ENCODE results near the gene PACSIN3. TPM values are rescaled to one million over a fixed set of nuclear protein-coding genes. Genes with fewer than 3 reads are reported as not detected.

The PACSIN3 gene
- total and polyA plus RNA-seq, 2 of the 8 experiments (the other 6 are each of a cell fraction or from before 2014, with no cell fraction given): 23.8 to 47.2 TPM

DNA sequence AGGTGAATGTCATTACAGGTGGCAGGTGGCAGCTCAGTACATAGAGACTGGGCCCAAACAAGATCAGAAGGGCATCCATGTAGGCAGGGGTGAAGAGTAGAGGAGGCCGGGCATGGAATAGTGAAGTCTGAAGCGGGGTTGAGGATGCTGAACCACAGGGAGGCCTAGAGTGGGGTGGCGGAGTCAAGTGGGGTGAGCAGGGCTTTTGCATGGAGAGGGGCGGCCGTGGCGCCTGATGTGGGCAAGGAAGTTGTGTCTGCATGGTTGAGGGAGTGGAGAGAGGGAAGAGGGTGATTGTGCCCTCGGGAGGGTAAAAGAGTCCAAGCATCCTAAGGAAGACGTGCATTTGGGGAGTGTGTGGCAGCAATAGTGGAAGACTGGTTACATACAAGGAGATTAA lies 42.9 kb upstream of the PACSIN3 start:
- POLR2A ChIA-PET (ENCODE audit: partially characterized antibody): interaction anchor here (0.7 to 11.9 kb wide), 3 partner anchors 10 to 56 kb away, joined by 3 to 138 read pairs (median 3); partner anchors contain the start of gene ACP2
- Histone ChIP-seq H3K9me3 (ENCODE audit: insufficient read depth in 2 of 2, low read depth in 1 of 2, low read length in 1 of 2) (no peaks in the 10 kb centered on the region), H3K23me2 (ENCODE audit: low read depth, low read length) (no peaks in the 10 kb centered on the region), H2BK15ac (ENCODE audit: low read length) (no peak overlapping the region), H3K27ac (ENCODE audit: low read depth, low read length) (no peak overlapping the region), H3K79me2 (ENCODE audit: control insufficient read depth in 1 of 2, insufficient read depth in 2 of 2, low read length in 2 of 2) (no peaks in the 10 kb centered on the region), H3K4me3 (ENCODE audit: extremely low read depth in 1 of 4, insufficient read depth in 2 of 4, low read depth in 3 of 4, low read length in 4 of 4) (no peak overlapping the region), H3K79me1 (ENCODE audit: low read depth, low read length) (no peaks in the 10 kb centered on the region), H3K4me2 (ENCODE audit: insufficient read depth in 1 of 2, low read depth in 2 of 2, low read length in 2 of 2) (no peak overlapping the region), H3K4ac (replicated peaks; ENCODE audit: insufficient read length, low read depth, low read length) (no peak overlapping the region), H3K9ac (replicated peaks in 1 of 4; ENCODE audit: extremely low read depth in 1 of 4, low read depth in 3 of 4, low read length in 3 of 4) (no peak overlapping the region), H3K23ac (ENCODE audit: insufficient read length) (no peak overlapping the region), H3K4me1 (replicated peaks in 1 of 4; ENCODE audit: control insufficient read depth in 3 of 4, insufficient read depth in 4 of 4, low read length in 3 of 4) (no peaks in the 10 kb centered on the region), H2BK120ac (replicated peaks; ENCODE audit: low read depth, low read length) (no peak overlapping the region), H3K18ac (ENCODE audit: extremely low read depth, low read length) (no peak overlapping the region), H4K8ac (ENCODE audit: extremely low read depth, insufficient read depth, low read length) (no peak overlapping the region), H2BK5ac (ENCODE audit: low read depth, low read length) (no peak overlapping the region), H2AFZ (ENCODE audit: low read length) (no peak overlapping the region), H3K56ac (replicated peaks; ENCODE audit: insufficient read length, low read depth, low read length) (no peak overlapping the region), H3K36me3 (ENCODE audit: control insufficient read depth in 2 of 4, insufficient read depth in 4 of 4, low read length in 3 of 4) (peaks cover 0 to 30% (median 16%) of the 10 kb centered on the region in 4 experiments; a peak in 5 of 8 replicates), H2AK5ac (ENCODE audit: low read depth, low read length) (no peak overlapping the region), H2BK12ac (ENCODE audit: low read depth, low read length) (no peak overlapping the region), H2BK20ac (ENCODE audit: low read length) (no peak overlapping the region), H4K20me1 (replicated peaks in 1 of 2; ENCODE audit: control insufficient read depth in 1 of 2, insufficient read depth in 2 of 2, low read length in 2 of 2) (peaks cover 0 to 4% of the 10 kb centered on the region in 2 experiments), H4K5ac (ENCODE audit: insufficient read length, low read depth, low read length) (no peak overlapping the region), H3K14ac (ENCODE audit: insufficient read length) (no peak overlapping the region), H4K91ac (replicated peaks; ENCODE audit: insufficient read length, low read length) (no peak overlapping the region), H3K27me3 (replicated peaks in 1 of 4; ENCODE audit: control insufficient read depth in 3 of 4, extremely low read depth in 1 of 4, insufficient read depth in 3 of 4, low read length in 3 of 4) (no peaks in the 10 kb centered on the region)
- TF ChIP-seq EGR1 (IDR thresholded peaks at IDR 0.05; ENCODE audit: borderline replicate concordance, low read depth, low read length) (no peak), TAF1 (IDR thresholded peaks at IDR 0.05; ENCODE audit: low read depth, low read length) (no peak)
- CTCF ChIA-PET (ENCODE audit: partially characterized antibody): interaction anchor here (0.7 to 11.4 kb wide), 7 partner anchors 11 to 609 kb away, joined by 3 to 107 read pairs (median 7); partner anchors contain the start of genes ARFGAP2, DDB2 and NR1H3
- DNase-seq (ENCODE audit: low read depth in 1 of 2, low spot score in 2 of 2) (no peak), FAIRE-seq (no peak)
- 89% methylated on average over 8 of the region's 8 CpGs; no CpG with 5 or more reads in 1 of the 2 experiments for WGBS, 2 experiments (ENCODE audit: extremely low coverage in 1 of 2, insufficient coverage in 1 of 2, insufficient read length in 1 of 2, insufficient replicate concordance in 2 of 2, low coverage in 1 of 2, low lambda C conversion rate in 2 of 2, missing lambda C conversion rate in 1 of 2)
